Tibial nerve (tissue), 3 donors: Measurements from ENCODE around the gene RAB28.

Source experiments
- POLR2A ChIP-seq, 2 donors: fragments of 450-650 bp; IDR thresholded peaks; one replicate each; pipeline ENCODE4 v1.6.1; 2017; ENCODE audit warnings: antibody characterized with exemption in 2 of 2, mild to moderate bottlenecking in 2 of 2, moderate library complexity in 2 of 2
- TF ChIP-seq, protein P1 (sequence below), 5 experiments: fragments of 200-600 bp in 3 of 5; fragments of 450-650 bp in 2 of 5; sonication (generic) in 3 of 5; IDR thresholded peaks; one replicate each; pipeline ENCODE4 v1.5.1; 2016 to 2019; ENCODE audit warnings: antibody characterized with exemption in 5 of 5, mild to moderate bottlenecking in 3 of 5, moderate library complexity in 2 of 5

DNA sequence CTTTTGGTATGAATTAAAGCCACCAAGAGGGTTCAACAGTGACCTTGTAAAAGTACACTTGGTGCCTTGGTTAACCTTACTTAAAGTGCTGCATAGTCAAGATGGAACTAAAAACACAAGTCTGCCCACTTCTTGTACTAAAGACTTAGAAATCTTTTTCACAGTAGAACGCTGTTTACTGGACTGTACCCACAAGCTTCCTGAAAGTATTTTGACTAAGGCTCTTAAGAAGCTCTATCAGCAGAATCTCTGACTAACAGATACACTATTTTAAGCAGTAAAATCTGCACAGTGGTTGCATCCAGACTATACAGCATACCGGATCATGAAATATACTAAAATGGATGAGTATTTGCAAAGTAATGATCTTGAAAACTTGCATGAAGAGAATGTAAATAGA lies 7.2 kb downstream of the RAB28 start:
- no peak for TF ChIP-seq POLR2A (IDR thresholded peaks at IDR 0.05)
- TF ChIP-seq, protein P1, sequence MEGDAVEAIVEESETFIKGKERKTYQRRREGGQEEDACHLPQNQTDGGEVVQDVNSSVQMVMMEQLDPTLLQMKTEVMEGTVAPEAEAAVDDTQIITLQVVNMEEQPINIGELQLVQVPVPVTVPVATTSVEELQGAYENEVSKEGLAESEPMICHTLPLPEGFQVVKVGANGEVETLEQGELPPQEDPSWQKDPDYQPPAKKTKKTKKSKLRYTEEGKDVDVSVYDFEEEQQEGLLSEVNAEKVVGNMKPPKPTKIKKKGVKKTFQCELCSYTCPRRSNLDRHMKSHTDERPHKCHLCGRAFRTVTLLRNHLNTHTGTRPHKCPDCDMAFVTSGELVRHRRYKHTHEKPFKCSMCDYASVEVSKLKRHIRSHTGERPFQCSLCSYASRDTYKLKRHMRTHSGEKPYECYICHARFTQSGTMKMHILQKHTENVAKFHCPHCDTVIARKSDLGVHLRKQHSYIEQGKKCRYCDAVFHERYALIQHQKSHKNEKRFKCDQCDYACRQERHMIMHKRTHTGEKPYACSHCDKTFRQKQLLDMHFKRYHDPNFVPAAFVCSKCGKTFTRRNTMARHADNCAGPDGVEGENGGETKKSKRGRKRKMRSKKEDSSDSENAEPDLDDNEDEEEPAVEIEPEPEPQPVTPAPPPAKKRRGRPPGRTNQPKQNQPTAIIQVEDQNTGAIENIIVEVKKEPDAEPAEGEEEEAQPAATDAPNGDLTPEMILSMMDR (IDR thresholded peaks at IDR 0.05), result no peak
